COR-L47 (cell line): Measurements from ENCODE around the gene TMEM178B.

Experiments used
- DNase-seq: peaks from one replicate; lab custom pipeline; 2025; lab: John Stamatoyannopoulos, UW

TMEM178B gene

DNA sequence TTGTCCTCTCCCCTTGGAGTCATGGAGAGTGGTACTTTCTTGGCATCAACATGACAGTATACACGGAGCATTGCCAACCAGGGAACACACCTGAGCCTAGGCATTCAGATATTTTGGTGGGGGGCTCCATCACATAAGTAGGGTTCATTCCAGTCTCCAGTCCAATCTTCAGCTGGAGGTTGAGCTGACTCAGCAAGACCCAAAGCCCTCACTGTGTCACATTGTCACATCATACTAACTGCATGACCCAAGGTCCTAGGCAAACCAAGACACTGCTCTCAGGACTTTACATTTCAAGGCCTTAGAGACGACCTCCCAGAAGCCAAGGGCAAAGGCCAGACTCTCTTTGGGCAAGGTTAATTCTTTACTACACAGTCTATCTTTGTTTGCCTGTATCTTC lies 190.1 kb downstream of the TMEM178B start:
- DNase-seq: no peak

DNA sequence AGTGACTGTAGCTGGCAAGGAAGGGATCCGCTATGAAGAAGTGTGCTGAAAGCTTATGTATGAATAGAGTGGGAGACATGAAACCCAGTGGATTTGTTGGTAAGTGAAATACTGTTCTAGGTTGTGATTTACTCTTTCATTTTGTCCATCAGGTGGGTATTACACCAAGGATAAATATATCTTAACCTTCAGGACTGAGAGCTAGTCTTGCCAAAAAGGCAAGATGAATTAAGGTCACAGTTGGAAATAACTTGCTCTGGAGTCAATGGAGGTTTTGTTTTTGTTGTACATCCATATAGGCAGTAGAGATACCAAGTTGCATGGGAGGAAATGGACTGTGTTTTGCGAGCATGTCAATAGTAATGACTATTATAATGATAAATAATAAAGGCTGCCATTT lies 190.6 kb downstream of the TMEM178B start:
- no peak for DNase-seq

DNA sequence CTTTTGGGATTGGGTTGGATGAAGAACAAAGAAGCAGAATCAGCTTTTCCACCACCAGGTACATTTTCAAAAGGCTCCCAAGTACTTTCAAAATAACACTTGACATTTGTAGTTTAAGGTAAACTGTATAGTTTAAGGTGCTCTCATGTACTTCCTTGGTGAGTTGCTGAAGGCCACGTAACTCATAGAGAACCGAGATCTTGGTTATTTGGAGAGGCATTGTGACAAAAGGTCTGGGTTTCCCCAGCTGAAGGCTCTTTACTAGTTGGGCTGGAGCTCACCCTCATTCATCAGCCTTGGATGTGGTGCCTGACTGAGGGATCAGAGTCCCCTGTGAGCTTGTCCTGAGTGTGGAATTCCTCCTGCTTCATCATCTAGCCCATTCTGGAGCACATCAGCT lies 191.8 kb downstream of the TMEM178B start:
- no peak for DNase-seq

DNA sequence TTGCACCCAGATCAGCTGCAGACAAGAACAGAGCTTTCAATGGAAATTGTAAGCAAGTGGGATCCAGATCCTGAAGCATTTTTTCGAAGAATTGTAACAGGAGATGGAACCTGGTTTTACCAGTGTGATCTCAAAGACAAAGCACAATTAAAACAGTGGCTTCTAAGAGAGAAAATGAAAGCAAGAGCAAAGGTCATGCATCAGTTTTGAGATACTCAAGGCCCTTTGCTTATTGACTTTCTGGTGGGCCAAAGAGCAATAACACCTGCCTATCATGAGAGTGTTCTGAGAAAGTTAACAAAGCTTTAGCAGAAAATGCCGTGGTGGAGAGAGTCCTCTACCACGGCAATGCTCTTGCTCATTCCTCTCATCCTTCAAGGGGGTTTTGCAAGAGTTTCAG lies 194.8 kb downstream of the TMEM178B start:
- DNase-seq: no peak

DNA sequence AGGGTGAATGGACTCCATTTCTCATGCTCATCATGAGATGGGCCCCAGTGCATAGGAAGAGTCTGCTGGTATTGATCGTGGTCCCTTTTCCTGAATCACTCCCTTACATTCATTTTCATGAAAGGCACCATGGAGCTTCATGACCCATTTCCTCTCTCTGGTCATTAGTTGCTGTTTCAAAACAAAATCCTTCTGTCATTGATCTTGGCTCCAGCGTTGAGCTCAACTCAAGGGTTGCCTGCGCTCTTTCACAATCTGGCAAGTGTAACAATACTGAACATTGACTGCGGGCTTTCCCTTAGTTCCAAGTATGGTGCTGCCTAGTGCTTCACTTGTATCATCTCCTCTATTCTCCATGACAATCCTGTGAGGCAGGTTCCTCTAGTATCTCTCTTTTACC lies 197.6 kb downstream of the TMEM178B start:
- no peak for DNase-seq

DNA sequence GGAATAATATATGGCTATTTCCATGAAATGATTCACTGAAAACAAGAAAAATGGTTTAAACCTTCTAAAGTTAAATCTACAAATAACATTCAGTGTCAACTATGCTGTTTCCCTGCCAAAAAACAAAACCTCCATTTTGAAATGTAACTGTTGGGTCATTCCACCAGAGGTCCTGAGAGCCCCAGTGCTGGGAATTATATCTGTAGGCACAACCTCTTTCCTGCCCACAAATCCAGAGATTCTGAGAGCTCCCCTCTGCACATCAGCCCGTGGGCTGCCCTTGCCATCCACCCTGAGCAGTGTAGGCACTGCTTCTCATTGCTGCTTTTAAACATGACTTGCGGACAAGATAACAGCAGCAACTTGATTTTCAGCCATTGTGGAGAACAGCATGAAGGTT lies 198.6 kb downstream of the TMEM178B start:
- no peak for DNase-seq

DNA sequence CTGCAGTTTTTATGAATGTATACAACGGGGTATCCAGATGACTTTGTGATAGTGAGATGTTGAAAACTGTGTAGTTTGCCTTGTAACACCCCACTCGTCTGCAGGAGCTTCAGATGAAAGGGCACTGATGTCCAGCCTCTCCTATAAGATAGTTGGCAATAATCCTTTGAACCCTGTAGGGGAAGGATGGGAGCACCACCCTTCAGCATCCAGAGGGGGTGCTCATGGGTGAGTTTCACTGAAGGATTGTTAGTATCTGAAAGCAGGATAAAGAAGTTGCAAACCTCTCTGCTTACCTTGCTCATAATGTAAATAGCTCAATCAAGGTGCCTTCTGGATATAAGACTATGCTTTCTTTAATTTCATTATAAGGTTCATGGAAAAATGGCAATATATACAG lies 201.5 kb downstream of the TMEM178B start:
- no peak for DNase-seq

DNA sequence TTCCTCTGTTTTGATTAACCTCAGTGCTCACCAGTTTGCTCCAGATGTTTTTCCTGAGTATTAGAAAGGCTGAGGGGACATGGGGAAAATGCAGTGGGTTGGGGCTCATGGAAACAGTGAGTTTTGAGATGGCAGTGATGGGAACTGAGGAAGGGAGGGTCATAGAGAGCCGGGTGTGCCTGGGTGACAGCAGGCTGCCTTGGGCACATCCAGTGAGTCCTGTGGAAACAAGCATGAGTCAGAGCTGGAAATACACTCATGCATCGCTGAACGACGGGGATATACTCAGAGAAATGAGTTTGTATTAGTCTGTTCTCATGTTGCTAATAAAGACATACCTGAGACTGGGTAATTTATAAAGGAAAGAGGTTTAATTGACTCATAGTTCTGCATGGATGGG lies 202.2 kb downstream of the TMEM178B start:
- no peak for DNase-seq

DNA sequence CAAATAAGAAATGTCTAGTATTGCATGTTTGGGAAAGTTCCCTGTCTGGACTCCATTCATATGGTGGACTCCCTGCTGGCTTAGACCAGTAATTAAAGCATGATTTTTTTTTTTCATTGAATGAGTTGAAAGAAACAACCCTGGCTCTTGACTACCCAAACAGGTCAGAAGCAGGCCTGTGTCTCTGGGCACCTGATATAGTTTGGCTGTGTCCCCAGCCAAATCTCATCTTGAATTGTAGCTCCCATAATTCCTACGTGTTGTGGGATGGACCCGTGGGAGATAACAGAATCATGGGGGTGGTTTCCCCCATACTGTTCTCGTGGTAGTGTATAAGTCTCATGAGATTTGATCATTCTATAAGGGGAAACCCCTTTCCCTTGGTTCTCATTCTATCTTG lies 206.2 kb downstream of the TMEM178B start:
- DNase-seq: no peak

DNA sequence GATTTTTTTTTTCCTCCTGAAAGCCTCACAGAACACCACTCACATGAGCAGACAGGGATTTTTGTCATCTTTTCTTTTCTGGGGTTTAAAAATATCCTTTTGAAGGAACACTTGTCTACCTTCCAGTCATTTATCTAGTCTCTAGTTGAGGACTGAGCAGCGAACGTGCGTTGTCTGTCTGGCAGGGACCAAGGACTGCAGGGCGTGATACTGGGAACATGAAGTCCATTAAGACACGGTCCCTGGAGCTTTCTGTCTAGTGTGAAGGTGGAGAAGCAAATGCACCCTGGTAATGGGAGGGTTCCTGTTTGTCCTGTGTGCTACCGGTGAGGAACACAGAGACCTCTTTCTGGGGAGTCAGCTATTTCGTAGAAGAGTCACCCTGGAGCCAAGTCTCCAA lies 207.4 kb downstream of the TMEM178B start:
- no peak for DNase-seq

DNA sequence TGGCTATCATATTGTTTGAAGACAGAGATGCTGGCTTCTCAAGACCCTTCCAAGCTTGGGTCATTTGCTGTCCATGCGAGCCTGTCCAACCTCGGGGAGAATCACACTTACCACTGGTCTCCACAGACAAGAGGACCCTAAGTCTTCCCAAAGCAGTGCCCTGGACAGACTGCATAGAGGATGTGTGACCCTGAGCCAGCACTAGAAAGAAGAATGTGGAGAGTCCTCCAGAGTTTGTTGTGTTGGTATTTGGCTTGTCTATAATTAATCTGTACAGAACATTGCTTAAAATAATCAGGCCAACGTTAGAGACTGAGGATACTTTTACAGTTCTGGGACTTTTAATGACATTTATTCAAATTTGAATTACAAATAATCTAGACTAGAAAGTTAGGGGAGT lies 212.7 kb downstream of the TMEM178B start:
- DNase-seq: no peak

DNA sequence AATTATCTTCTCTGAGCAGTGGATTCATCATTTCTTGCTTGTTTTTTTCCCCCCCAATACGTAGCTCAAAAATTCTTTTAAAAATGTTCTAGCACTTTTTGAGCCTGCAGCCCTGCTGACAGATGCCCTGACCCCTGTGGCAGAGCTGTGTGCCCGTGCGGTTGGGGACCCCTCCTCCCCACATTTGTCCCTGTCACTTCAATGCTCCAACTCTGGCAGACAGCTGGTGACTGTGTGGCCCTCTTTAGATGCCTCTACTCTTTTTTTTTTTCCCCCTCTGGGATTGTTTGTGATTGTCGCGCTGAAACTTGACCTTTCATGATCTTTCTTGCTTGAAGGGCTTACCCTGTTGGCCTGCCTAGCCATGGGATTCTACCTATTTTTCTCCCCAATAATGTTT lies 214.1 kb downstream of the TMEM178B start:
- DNase-seq: no peak

DNA sequence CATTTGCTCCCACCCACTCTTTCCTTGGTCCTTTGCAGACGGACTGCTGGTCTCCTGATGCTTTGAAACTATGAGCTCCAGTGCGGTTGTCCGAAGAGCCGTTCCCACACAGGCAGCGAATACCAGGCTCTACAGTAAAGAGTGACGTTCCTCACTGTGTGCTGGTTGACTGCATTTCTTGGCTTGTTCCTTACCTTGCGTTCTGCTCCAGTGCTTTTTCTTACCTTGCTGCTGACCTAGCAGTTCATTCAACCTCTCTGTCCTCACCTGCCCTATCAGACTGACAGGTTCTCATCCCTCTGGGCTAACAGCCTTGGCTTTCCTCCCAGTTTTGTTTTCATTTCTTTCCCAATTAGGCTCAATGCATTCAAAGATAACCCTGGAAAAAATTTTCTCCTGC lies 214.8 kb downstream of the TMEM178B start:
- DNase-seq: no peak

DNA sequence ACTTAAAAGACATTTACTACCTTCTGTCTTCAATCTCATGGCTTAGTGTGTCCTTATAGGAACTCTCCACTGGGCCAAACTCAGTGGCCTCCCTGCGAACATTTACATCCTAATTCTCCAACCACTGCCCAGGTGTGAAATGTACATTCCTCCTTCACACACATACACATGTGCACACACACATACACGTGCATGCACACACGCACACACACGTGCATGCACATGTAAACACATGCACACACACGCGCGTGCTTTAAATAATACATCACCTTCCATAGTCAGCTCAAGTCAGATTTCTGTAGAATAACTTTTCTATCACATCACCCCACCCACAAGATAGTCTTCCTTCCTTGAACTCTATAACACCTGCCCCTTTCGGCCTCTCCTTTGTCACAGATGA lies 216.5 kb downstream of the TMEM178B start:
- no peak for DNase-seq

DNA sequence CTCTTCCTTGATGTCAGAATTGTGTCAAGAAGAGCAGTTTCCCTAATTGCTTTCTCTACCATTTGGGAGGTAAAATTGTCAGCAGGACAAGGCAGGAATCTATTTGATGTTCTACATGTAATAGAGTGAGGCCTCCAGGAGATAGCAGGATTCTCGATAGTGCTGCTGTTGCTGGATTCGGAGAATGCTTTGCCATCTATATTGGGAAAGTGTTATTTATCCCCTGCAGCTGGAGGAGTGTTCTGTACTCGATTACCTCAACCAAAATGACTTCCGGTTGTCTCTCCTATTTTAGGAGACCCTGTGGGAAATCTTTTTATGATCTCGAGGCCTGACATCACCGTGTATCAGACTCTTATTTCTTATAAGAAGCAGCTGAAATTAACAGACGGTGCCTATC lies 217.1 kb downstream of the TMEM178B start:
- DNase-seq: no peak

DNA sequence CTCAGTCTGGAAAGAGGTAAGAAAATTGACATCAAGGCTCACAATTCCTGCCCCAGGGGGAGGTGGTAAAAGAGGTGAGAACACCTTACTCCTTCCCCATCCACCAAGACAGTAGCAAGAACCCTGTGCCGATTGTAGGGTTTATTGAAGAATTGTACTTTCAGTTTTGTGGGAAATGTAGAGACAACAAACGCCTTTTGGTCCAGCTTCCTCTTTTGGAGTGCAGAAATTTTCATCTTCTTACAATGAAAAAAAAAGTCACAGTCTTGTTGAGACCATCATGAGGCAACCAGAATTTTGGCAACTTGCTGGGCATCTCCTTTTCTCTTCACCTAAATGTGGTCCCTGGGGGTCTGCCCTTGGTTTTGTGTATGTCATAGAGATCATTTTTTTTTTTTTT lies 217.7 kb downstream of the TMEM178B start:
- DNase-seq: no peak

DNA sequence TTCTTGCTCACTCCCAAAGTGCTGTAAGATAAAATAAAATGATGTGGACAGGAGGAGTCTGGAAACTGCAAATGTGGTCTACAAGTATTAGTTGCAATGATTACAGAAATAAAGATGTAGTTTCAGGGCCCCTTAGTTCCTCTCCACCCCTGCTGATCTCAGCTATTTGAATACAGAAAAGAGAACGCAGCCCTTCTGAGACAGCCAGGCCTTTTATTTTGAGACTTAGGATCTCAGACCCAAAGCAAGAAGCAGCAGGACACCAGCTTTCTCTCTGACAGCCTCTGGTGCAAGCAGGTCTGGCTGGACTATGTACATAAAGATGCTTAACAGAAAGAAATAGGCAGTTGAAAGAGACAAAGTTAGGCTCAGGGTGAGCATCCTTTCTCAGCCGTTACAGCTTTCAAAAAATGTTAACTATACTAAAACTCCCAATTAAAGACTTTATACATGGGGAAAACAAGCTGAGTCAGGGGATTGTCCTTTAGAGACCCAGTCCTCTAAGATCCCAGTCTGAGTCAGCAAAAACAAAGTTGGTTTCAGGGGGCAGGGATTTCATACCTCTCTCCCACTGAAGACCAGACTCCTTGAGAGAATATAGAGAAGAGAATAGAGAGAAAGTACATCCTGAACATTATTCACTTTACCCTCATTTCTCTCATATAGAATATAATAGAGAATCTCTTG lies 220.4 kb downstream of the TMEM178B start:
- no peak for DNase-seq

DNA sequence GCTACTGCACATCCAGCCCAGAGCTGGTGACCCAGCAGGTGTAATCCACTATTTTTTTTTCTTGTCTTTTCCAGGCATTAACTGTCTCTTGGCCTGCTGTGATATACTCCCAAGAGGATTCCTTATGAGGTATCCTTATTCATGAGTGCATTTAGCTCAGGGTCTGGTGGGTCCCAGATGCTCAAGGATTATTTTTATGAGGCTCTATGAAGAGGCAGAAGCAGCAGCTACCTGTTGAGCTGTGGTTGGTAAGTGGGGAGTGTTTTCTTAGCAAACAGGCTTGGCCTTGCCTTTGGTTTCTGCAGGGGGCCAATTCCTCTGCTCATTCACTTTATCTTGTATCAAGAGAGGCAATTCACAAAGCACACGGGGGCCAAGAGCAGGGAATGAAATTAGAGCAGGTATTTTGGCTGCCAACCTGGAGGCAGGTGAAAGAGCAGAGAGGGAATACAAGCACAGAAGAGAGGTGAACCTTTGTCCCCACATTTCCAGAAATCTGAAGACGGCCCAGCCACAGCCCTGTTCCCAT lies 221.6 kb downstream of the TMEM178B start:
- DNase-seq: no peak

DNA sequence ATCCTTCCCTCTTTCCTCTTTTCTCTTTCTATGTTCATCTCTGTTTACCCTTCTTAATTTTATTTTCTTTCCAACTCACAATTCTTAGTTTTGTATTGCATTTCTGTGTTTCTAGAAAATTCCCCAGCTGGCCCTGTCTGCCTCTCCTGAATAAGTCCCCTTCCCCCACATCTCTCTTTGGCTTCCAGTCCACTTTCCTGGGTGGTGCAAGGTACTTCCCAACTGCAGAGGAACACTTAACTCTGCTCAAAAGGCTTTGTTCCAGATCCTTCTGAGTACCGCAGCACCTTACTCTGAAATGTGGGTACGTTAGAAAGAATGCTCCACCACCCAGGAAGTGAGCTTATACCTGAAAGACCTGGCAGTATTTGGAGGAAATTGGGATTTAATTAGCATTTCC lies 227.0 kb downstream of the TMEM178B start:
- DNase-seq: no peak

DNA sequence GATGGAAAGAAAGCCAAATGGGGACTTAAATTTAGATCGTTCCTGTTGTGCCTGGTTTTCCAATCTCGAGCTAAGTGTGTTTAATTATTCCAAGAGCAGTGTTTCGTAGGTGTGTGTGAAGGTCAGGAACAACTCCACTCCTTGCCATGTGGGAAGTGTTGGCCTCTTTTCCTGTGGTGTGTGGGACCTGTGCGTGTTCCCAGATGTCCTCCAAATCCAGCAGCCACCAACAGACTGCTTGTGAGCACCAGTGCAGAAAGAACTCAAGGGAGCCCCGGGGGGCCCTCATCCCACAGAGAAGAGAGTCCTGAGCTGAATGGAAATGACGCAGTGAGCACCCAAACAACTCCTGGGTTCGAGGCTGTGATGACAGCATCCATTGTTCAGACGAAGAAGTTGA lies 227.7 kb downstream of the TMEM178B start:
- no peak for DNase-seq

DNA sequence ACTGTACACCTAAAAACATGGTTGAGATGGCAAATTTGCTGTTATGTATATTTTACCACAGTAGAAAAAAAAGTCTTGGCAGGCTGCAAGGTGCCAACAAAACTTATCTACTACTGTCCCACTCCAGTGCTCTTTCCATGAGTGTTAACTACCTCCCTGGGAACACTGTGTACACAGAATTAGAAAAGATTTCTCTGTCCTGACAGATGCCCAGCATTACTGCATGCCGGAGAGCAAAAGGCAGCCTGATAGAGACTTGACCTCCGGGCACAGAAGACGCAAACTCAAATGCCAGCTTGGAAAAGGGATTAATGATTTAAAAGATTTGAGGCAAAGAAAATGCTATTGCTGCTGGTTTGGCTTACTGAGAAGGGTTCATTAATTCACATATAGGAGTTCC lies 228.8 kb downstream of the TMEM178B start:
- DNase-seq: no peak

DNA sequence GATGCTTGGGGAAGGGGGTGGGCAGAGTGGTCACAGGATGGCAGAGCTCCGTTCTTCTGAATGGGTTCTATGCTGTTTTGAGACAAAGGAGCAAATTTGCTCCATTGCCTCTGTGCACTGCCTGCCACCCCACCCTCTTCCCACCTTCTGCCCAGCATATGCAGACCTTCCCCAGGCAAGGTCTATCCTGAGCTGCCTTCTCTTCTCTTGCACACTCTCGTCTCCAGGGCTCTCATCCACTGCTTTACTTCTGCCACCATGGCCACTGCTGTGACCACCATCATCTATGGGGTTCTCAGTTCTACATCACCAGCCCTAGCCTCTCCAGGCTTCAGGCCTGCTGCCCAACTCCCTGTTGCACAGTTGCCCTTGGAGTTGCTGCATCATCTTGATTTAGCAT lies 230.4 kb downstream of the TMEM178B start:
- DNase-seq: no peak

DNA sequence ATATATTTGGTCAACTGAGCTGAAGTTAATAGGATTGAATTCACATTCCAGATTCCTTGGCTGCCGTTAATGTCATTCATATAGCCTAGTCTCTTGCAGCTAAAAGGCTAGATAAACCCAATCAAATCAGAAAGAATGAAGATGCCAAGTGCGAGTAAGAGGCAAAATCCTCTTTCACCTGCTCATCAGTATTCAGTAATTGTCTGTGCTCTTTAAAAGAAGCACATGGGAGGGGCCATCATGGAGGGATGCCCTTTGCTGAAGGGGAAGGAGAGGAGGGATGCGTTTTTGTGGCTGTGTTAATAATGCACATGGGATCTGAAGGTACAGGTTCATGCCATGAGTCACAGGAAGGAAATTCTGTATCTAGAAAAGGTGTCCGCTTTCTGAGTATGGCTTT lies 232.2 kb downstream of the TMEM178B start:
- DNase-seq: no peak

DNA sequence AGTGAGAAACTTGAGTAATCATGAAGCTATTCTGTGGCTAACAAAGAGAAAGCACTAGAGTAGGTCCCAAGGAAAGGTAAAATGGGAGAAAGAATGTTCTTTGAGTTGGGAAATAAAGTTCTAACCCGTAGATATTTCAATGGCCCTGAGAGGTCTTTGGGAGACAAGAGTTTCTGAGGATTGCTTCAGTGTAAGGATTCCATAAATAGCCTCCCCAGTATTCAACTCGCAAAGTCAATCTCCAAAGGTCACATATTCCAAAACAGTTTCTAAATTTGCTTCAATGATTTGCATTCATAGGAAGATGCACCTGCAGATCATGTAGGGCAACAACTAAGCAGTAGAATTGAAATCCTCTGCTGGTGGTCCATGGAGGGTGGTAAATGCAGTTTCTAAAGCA lies 238.5 kb downstream of the TMEM178B start:
- DNase-seq: no peak
